ENCODE measurements around the gene TGIF2LX.
"Not testable (repeated sequence)": the region's sequence is repeated elsewhere in the genome, so short reads cannot be mapped to it uniquely, and the experiment has no call there.

TGIF2LX gene

GRCh38 chrX:89921665-89922064 is at the start of gene TGIF2LX:
Gene TGIF2LX, plus strand, starts transcription at chrX:89921908. Its CDS starts 178 bp downstream, at chrX:89922086.
- DNase-seq: not testable (repeated sequence)

GRCh38 chrX:89922338-89922934 is 728 bp downstream of the TGIF2LX start:
- not testable (repeated sequence) for DNase-seq

- not testable (repeated sequence) for DNase-seq
Measured at GRCh38 chrX:89943077-89943476, 21.4 kb downstream of the TGIF2LX start.

GRCh38 chrX:89965588-89965987 is 43.9 kb downstream of the TGIF2LX start:
- not testable (repeated sequence) for DNase-seq

All from NCI-H510A (cell line).